IPS-20b (cell line): ENCODE measurements around the gene COA1.

ENCODE experiments used
- H3K27ac ChIP-seq: one replicate; pipeline ENCODE4 v1.5.1; 2013; ENCODE audit warnings: low read length
- H3K27me3 ChIP-seq: 2 replicates; pipeline ENCODE4 v1.6.1; 2013; ENCODE audit warnings: mild to moderate bottlenecking, low read length, inconsistent platforms; ENCODE audit not compliant: insufficient read depth
- H3K36me3 ChIP-seq: 2 replicates; pipeline ENCODE4 v1.6.1; 2013; ENCODE audit warnings: low read depth, mild to moderate bottlenecking, inconsistent platforms, low read length, moderate library complexity; ENCODE audit not compliant: insufficient read depth
- H3K4me1 ChIP-seq: 2 replicates; pipeline ENCODE4 v1.6.1; 2013; ENCODE audit warnings: mild to moderate bottlenecking, control low read depth, inconsistent platforms, low read length, moderate library complexity; ENCODE audit not compliant: insufficient read depth
- H3K4me3 ChIP-seq: 2 replicates; pipeline ENCODE4 v1.5.1; 2013; ENCODE audit warnings: mild to moderate bottlenecking, low read length, inconsistent platforms
- H3K9ac ChIP-seq: 2 replicates; pipeline ENCODE4 v1.6.1; 2013; ENCODE audit warnings: low read depth, mild to moderate bottlenecking, inconsistent platforms, low read length, moderate library complexity
- H3K9me3 ChIP-seq: 2 replicates; pipeline ENCODE4 v1.6.1; 2013; ENCODE audit warnings: mild to moderate bottlenecking, low read depth, low read length, inconsistent platforms; ENCODE audit not compliant: insufficient read depth

Gene COA1

DNA sequence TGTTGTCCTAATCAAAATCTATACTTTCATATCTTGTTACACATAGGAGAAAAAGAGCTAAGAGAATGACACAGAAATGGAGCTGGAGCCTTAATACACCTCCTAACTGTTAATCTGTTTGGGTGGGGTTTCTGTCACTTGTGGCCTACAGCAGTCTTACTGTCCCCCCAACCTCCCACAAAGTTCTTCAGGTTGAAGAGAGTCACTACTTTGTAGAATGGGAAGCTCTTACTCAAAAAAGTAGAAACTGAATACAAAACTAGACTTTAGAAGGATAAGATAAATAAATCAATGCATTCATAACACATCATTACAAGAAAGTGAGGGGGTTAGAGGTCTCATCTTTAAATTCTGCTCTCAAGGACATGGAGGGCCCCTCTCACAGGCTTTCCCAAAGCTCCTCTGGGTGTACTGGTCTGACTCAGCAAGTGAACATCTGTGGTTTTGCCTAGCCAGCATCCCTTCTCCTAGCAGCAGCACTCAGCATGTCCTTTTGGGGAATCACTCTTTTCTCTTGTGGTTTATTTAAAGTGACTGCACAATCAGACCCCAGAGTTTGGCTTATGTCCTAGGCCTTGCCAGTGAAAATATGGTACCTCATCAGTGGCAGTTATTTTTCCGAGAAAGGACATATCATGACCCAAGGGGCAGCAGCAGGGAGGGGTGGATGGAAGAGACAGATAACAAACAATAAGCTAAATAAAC, 27.2 kb upstream of the COA1 start:
- no peak overlapping the region for H3K9ac ChIP-seq
- H3K36me3 ChIP-seq: no peaks in the 10 kb centered on the region
- no peak overlapping the region for H3K4me3 ChIP-seq
- H3K4me1 ChIP-seq: peaks cover 5% of the 10 kb centered on the region
- H3K27me3 ChIP-seq: peaks cover 37% of the 10 kb centered on the region
- H3K9me3 ChIP-seq: no peaks in the 10 kb centered on the region
- no peak overlapping the region for H3K27ac ChIP-seq

DNA sequence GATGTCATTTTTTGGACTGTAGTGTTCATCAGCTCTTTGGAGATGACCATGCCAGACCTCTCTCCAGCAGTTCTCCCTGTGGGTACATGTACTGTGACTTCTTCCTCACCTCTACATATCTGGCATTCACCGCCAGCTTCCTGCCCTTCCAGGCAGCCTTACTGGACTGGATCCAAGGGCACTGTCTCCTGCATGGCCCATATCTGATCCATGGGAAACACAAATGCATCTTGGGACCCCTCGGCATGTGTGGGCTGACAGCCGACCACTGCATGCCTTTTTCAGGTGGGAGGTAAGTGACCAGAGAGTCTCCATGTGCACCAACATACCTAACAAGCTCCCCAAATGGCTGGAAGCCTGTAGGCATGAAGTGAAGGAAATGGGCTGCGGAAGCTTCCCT, 25.3 kb upstream of the COA1 start:
- H3K9ac ChIP-seq: no peak overlapping the region
- H3K27me3 ChIP-seq: peaks cover 29% of the 10 kb centered on the region
- no peaks in the 10 kb centered on the region for H3K9me3 ChIP-seq
- no peaks in the 10 kb centered on the region for H3K36me3 ChIP-seq
- H3K27ac ChIP-seq: no peak overlapping the region
- H3K4me1 ChIP-seq: peaks cover 5% of the 10 kb centered on the region
- no peak overlapping the region for H3K4me3 ChIP-seq

DNA sequence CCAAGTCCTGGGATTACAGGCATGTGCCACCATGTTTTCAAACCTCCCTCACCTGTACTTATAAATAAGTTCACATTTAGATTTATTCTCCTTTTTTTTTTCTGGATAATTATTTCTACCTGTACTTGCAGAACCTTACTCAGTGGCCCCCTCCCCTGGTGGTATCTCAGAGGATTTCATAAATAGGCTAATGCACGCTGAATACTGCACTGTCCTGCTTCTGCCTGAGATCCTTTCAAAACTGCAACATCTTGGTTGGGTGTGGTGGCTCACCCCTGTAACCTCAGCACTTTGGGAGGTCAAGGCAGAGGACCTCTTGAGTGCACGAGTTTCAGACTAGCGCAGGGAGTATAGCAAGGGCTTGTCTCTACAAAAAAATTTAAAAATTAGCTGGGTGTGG, 24.5 kb upstream of the COA1 start:
- H3K4me3 ChIP-seq: no peak overlapping the region

DNA sequence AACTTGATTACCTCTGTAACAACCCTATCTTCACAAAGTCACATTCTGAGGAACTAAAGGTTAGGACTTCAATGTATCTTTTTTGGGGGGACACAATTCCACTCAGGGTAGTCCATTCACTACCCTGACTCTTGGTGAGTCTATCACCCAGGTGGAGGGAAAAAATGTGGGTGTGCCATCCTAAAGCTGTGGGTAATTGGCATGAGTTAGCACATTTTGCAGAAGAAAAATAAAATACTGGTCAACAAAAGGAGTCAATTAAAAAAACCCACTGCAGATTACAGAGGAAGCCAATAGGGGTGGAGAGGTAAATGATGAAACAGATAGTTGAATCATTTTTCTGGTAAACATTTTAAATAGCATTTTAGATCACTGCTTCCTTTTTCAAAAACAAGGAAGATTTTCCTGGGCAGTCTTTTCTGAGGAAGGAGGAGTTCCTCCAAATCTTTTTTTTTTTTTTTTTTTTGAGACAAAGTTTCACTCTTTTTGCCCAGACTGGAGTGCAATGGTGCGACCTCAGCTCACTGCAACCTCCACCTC, 24.0 kb upstream of the COA1 start:
- Histone ChIP-seq H3K27me3 (peaks cover 21% of the 10 kb centered on the region), H3K4me3 (no peak overlapping the region), H3K27ac (no peak overlapping the region), H3K9ac (no peak overlapping the region), H3K36me3 (no peaks in the 10 kb centered on the region), H3K9me3 (no peaks in the 10 kb centered on the region), H3K4me1 (no peaks in the 10 kb centered on the region; the same call in 1 of the 2 replicates)

More for the DNA sequence above, 24.5 kb upstream of the COA1 start:
- H3K27me3 ChIP-seq: peaks cover 21% of the 10 kb centered on the region
- no peaks in the 10 kb centered on the region for H3K9me3 ChIP-seq
- H3K27ac ChIP-seq: no peak overlapping the region
- no peak overlapping the region for H3K9ac ChIP-seq
- no peaks in the 10 kb centered on the region; the same call in 1 of the 2 replicates for H3K4me1 ChIP-seq
- H3K36me3 ChIP-seq: no peaks in the 10 kb centered on the region

DNA sequence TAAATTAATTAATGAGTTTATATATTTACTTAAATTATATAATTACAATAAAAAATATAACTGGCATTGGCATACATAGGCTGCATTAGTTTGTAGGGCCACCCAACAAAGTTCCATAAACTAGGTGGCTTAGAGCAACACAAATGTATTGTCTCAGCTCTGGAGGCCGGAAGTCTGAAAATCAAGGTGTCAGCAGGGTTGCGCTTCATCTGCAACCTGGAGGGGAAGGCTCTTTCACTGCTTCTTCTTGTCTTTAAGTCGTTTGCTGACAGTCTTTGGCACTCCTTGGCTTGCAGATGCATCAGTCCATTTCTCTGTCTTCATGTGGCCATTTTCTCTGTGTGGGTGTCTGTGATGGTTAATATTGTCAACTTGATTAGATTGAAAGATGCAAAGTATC, 23.1 kb upstream of the COA1 start:
- Histone ChIP-seq H3K4me3 (no peak overlapping the region), H3K27me3 (peaks cover 14% of the 10 kb centered on the region), H3K4me1 (no peaks in the 10 kb centered on the region; the same call in 1 of the 2 replicates), H3K9ac (no peak overlapping the region), H3K27ac (no peak overlapping the region), H3K36me3 (no peaks in the 10 kb centered on the region), H3K9me3 (no peaks in the 10 kb centered on the region)

DNA sequence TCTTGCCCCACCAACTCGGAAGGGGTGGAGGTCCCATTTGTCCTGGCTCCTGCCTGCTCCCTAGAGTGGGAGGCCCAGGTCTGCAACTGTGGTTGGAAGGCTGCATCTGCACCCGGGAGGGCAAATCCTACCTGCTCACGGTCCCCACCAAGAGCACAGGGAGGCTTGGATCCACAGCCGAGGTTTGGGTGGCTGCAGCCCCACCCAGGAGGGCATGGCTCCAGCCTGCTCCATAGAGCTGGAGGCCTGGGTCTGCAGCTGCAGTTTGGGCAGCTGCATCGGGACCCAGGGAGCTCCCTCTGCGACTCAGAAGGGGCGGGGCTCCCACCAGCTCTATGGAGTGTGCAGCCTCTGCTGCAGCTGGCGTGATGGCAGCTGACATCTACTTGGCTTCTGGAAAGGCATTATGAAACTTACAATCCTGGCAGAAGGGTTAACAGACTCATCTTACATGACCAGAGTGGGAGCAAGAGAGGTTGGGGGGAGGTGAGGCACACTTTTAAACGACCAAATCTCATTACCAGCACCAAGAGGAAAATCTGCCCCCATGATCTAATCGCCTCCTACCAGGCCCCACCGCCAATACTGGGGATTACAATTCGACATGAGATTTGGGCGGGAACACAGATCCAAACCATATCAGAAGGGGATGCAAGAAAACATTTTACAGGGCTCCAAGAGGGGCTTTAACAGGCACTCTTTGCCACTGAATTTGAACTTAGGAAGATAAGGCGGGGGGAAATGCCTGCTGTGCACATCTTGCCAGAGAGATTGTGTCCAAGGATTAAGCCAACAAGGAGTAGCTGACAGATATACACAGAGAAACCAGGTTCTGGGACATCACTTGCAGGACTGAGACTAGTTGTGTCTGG, 20.9 kb upstream of the COA1 start:
- H3K9me3 ChIP-seq: no peaks in the 10 kb centered on the region
- no peaks in the 10 kb centered on the region; the same call in 1 of the 2 replicates for H3K27me3 ChIP-seq
- no peak overlapping the region for H3K27ac ChIP-seq
- H3K9ac ChIP-seq: no peak overlapping the region
- H3K4me1 ChIP-seq: no peaks in the 10 kb centered on the region
- no peak overlapping the region for H3K4me3 ChIP-seq
- no peaks in the 10 kb centered on the region for H3K36me3 ChIP-seq

DNA sequence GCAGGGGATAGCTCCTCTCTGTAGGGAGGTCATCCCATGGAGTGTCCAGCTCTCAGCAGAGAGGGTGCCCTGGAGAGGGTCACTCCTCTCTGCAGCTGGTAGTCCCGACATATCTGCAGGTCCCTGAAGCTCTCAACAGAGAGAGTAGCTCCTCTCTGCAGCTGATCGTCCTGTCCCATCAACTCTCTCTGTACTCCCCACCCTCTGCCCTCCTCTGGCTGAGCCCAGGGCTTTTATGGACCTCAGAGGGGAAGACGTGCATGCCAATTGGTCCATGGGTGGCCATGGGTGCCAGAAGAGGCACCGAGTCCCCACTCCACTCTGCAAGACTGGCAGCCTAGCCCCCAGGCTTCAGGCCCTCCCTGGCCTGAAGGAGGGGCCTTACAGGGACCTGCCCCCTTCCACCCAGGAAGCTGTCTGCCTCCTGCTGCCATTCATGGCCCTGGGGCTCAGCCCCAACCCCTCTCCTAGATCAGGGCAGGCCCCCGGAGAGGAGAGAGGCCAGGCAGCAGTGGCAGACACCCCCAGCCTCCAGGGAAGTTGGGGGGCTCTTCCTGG, 20.1 kb upstream of the COA1 start:
- H3K36me3 ChIP-seq: no peaks in the 10 kb centered on the region
- no peaks in the 10 kb centered on the region for H3K4me1 ChIP-seq
- no peaks in the 10 kb centered on the region; the same call in 1 of the 2 replicates for H3K27me3 ChIP-seq

DNA sequence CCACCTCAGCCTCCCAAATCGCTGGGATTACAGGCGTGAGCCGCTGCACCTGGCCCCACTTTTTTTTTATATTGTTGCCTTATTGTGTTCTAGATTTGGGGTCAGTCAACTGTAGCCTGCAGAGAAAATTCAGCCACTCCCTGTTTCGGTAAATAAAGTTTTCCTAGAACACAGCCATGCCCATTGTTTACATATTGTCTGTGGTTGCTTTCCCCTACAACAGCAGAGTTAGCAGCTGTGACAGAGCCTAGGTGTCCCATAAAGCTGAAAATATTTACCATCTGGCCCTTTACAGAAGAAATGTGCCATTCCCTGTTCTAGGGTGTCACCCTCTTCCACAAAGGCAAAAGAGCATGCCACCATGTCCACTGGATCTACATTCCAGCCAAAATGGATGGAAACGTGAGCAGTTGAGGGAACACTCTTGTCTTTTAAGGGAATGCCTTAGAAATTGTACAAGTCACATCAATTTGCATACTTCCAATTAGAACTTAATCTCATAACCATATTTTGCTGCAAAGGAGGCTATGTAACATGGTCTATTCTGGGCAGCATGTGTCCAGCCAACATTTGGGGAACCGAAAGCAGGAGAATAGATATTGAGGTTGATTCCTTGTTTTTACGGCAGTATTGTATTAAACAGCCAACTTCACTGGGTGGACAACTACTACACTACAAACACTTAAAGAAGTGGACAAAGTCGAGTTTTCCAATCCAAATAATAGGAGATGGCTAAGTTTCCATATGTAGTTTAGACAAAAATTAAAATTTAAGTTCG, 18.2 kb upstream of the COA1 start:
- Histone ChIP-seq H3K4me3 (no peak overlapping the region), H3K4me1 (no peaks in the 10 kb centered on the region), H3K9me3 (no peaks in the 10 kb centered on the region)

More for the DNA sequence above, 20.1 kb upstream of the COA1 start:
- Histone ChIP-seq H3K4me3 (no peak overlapping the region), H3K9me3 (no peaks in the 10 kb centered on the region), H3K27ac (no peak overlapping the region), H3K9ac (no peak overlapping the region)

DNA sequence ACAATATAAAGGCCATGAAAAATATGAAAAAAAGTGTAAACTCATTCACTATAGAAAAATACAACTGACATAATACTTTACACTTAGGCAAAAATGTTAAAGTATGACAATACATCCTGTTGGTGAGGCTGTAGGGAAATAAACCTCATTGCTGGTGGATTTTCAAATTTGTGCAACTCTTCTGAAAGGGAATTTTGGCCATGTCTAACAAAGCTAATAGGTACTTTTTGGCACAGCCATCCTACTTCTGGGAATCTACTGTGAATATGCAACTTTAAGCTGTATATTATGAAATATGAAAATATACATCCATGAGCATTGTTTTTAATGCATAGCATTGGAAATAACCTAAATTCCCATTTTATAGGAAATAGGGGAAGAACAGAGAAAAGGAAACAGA, 13.4 kb upstream of the COA1 start:
- Histone ChIP-seq H3K27me3 (no peaks in the 10 kb centered on the region; the same call in 1 of the 2 replicates), H3K36me3 (no peaks in the 10 kb centered on the region), H3K9me3 (no peaks in the 10 kb centered on the region), H3K27ac (no peak overlapping the region), H3K4me3 (no peak overlapping the region), H3K9ac (no peak overlapping the region), H3K4me1 (no peaks in the 10 kb centered on the region)

More for the DNA sequence above, 18.2 kb upstream of the COA1 start:
- Histone ChIP-seq H3K36me3 (no peaks in the 10 kb centered on the region), H3K27ac (no peak overlapping the region), H3K9ac (no peak overlapping the region), H3K27me3 (no peaks in the 10 kb centered on the region; the same call in 1 of the 2 replicates)

DNA sequence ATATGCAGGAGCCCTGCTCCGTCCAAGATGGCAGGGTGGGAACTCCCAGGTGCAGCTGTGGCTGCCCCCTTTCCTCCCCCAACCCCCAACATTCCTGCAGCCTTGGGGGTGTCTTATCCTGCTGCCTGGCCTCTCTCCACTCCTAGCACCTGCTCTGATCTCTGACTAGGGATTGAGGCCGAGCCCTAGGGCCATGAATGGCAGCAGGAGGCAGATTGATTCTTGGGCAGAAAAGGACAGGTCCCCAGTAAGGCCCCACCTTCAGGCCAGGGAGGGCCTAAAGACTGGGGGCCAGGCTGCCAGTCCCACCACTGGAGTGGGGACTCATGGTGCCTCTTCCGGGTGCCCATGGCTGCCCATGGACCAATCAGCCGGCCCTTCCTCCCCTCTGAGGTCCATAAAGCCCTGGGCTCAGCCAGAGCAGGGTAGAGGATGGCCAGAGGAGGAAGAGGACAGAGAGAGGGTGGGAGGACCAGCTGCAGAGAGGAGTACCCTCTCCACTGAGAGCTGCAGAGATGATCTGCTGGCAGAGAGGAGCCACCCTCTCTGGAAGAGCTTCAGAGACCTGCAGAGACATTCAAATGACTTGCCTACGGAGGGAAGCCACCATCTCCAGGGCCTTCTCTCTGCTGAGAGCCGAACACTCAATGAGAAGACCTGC, 8.3 kb upstream of the COA1 start:
- Histone ChIP-seq H3K27ac (no peak overlapping the region), H3K9ac (no peak overlapping the region), H3K27me3 (no peaks in the 10 kb centered on the region), H3K9me3 (no peaks in the 10 kb centered on the region), H3K4me3 (no peak overlapping the region), H3K36me3 (no peaks in the 10 kb centered on the region), H3K4me1 (no peaks in the 10 kb centered on the region)
